Adrenal gland (tissue), 12 donors: ENCODE data around the gene EID1. TPM values are rescaled to one million over a fixed set of nuclear protein-coding genes. Genes with fewer than 3 reads are reported as not detected.

ENCODE experiments used
- DNase-seq, 7 donors: peaks; one replicate each; pipeline ENCODE4 v3.0.0-alpha.2; 2019 to 2020
- H3K27ac ChIP-seq, 5 donors: fragments of 200-600 bp; sonication (generic) in 4 of 5; 1 replicate in 3 of 5; 2 replicates in 2 of 5; pipeline versions ENCODE4 v1.5.1 to v1.8.0; 2016 to 2020; ENCODE audit warnings: mild to moderate bottlenecking in 1 of 5
- H3K27me3 ChIP-seq: fragments of 200-600 bp; 2 replicates; pipeline ENCODE4 v1.8.0; 2021
- H3K36me3 ChIP-seq, 2 donors: fragments of 200-600 bp; replicated peaks in 1 of 2; 1 replicate in 1 of 2; 2 replicates in 1 of 2; pipeline versions ENCODE4 v1.5.1 to v1.8.0; 2018 to 2022
- H3K4me1 ChIP-seq, 2 donors: fragments of 200-600 bp; replicated peaks in 1 of 2; 1 replicate in 1 of 2; 2 replicates in 1 of 2; pipeline versions ENCODE4 v1.5.1 to v1.8.0; 2018 to 2021
- H3K4me3 ChIP-seq, 4 donors: fragments of 200-600 bp; sonication (generic) in 3 of 4; one replicate each; pipeline ENCODE4 v1.5.1; 2016 to 2018
- H3K9me3 ChIP-seq, 3 donors: fragments of 200-600 bp; sonication (generic) in 1 of 3; replicated peaks in 1 of 3; 1 replicate in 2 of 3; 2 replicates in 1 of 3; pipeline versions ENCODE4 v1.5.1 to v1.8.0; 2016 to 2021
- POLR2A ChIP-seq, 2 donors: fragments of 450-650 bp; IDR thresholded peaks; one replicate each; pipeline ENCODE4 v1.6.1; 2017; ENCODE audit warnings: antibody characterized with exemption in 2 of 2, mild to moderate bottlenecking in 2 of 2, moderate library complexity in 1 of 2
- WGBS, 4 donors: extraction: QIAGEN DNeasy Blood & Tissue Kit in 2 of 4; methylation state at CpG; one replicate each; pipeline versions ENCODE4 v1.1.5 to v1.1.7; 2013 to 2017; 5-methylcytosine and 5-hydroxymethylcytosine counted together
- intact Hi-C, 2 donors: fragments of 100-400 bp; cut with DNase I; formaldehyde crosslinking; loops; one replicate each; pipeline versions ENCODE4 v1.14.1 to v1.15.0; 2022 to 2023
- polyA plus RNA-seq, 3 donors: library from polyadenylated mRNA; stranded (reverse); fragments of 200-250 nt in 2 of 3; fragments of 350-450 nt in 1 of 3; fragmentation: Illumina TruSeq in 1 of 3; extraction: RNeasy Lipid Tissue Mini Kit (QIAGEN cat#74804) in 1 of 3; gene quantifications; one replicate each; pipeline ENCODE4 v1.2.3, GENCODE V29; 2013 to 2014
- total RNA-seq, 9 donors: library from RNA; depleted of rRNA in 4 of 9; stranded (reverse); fragments of >200 nt in 4 of 9; fragments of 120-200 nt in 1 of 9; fragmentation: NEBNext Ultra II Directional in 1 of 9; extraction: Animal tissue kit (Norgen Biotek cat#: 25700) in 1 of 9; gene quantifications; one replicate each; pipeline versions ENCODE4 v1.1.0 to v1.2.4, GENCODE V29; 2013 to 2023
- TF ChIP-seq, protein P1 (sequence below), 6 experiments: fragments of 450-650 bp in 4 of 6; fragments of 200-600 bp in 2 of 6; sonication (generic) in 1 of 6; IDR thresholded peaks; 1 replicate in 5 of 6; 2 replicates in 1 of 6; pipeline versions ENCODE4 v1.5.1 to v1.8.0; 2016 to 2021; ENCODE audit warnings: antibody characterized with exemption in 6 of 6, mild to moderate bottlenecking in 2 of 6, moderate library complexity in 1 of 6
- donor health status: healthy with polysubstance abuse.
- donor health status: Bipolar disorder and iron deficiency.
- donor health status: DM: yes; HTN: yes; CAD: no.
- donor health status: DM: no; HTN: no; CAD: no.
- donor health status: DM: no; HTN: no; CAD: no.
- donor health status: DM: yes; HTN: yes; CAD: no.

Gene EID1
- total and polyA plus RNA-seq, 12 donors: 148 to 666 (median 245) TPM

GRCh38 chr15:48862705-48863104 is 15.2 kb upstream of the EID1 start:
- no peaks in the 10 kb centered on the region for H3K36me3 ChIP-seq
- H3K9me3 ChIP-seq: no peaks in the 10 kb centered on the region
- H3K4me1 ChIP-seq: peaks cover 0 to 5% of the 10 kb centered on the region in 2 donors
- intact Hi-C loops: loop anchor here (5.0 to 10.0 kb wide), 4 partner anchors 102 to 1280 kb away; partner anchors contain the start of genes FGF7 (in 1 of the 2) and SHC4 (in 1 of the 2)
- H3K4me3 ChIP-seq: no peak overlapping the region
- no peaks in the 10 kb centered on the region for H3K27me3 ChIP-seq
- H3K27ac ChIP-seq: no peak overlapping the region
- 78 to 95% (median 93%) methylated on average over 1 of the region's 1 CpG for WGBS, 4 donors
- DNase-seq: no peak
- TF ChIP-seq, protein P1, sequence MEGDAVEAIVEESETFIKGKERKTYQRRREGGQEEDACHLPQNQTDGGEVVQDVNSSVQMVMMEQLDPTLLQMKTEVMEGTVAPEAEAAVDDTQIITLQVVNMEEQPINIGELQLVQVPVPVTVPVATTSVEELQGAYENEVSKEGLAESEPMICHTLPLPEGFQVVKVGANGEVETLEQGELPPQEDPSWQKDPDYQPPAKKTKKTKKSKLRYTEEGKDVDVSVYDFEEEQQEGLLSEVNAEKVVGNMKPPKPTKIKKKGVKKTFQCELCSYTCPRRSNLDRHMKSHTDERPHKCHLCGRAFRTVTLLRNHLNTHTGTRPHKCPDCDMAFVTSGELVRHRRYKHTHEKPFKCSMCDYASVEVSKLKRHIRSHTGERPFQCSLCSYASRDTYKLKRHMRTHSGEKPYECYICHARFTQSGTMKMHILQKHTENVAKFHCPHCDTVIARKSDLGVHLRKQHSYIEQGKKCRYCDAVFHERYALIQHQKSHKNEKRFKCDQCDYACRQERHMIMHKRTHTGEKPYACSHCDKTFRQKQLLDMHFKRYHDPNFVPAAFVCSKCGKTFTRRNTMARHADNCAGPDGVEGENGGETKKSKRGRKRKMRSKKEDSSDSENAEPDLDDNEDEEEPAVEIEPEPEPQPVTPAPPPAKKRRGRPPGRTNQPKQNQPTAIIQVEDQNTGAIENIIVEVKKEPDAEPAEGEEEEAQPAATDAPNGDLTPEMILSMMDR (IDR thresholded peaks at IDR 0.05): no peak
- TF ChIP-seq POLR2A (IDR thresholded peaks at IDR 0.05): no peak

- H3K4me1 ChIP-seq: peaks cover 0 to 14% of the 10 kb centered on the region in 2 donors
- TF ChIP-seq, protein P1 (IDR thresholded peaks at IDR 0.05): no peak
- TF ChIP-seq POLR2A (IDR thresholded peaks at IDR 0.05): no peak
- no peaks in the 10 kb centered on the region for H3K36me3 ChIP-seq
- intact Hi-C loops: loop anchor here (5.0 to 10.0 kb wide), 4 partner anchors 99 to 559 kb away; partner anchors contain the start of genes FGF7 (in 1 of the 2) and SHC4 (in 1 of the 2)
- WGBS, 4 donors: 54 to 73% (median 60%) methylated on average over 3 of the region's 3 CpGs
- no peaks in the 10 kb centered on the region for H3K9me3 ChIP-seq
- H3K27ac ChIP-seq: no peak overlapping the region
- no peaks in the 10 kb centered on the region for H3K27me3 ChIP-seq
- no peak for DNase-seq
- H3K4me3 ChIP-seq: no peak overlapping the region
Measured at GRCh38 chr15:48865370-48866079, 12.4 kb upstream of the EID1 start.

- peaks cover 0 to 14% of the 10 kb centered on the region in 2 donors for H3K4me1 ChIP-seq
- H3K36me3 ChIP-seq: no peaks in the 10 kb centered on the region
- no peak for TF ChIP-seq POLR2A (IDR thresholded peaks at IDR 0.05)
- TF ChIP-seq, protein P1 (IDR thresholded peaks at IDR 0.05): no peak
- DNase-seq: no peak
- H3K27me3 ChIP-seq: no peaks in the 10 kb centered on the region
- no peak overlapping the region for H3K4me3 ChIP-seq
- H3K9me3 ChIP-seq: no peaks in the 10 kb centered on the region
- no peak overlapping the region for H3K27ac ChIP-seq
- intact Hi-C loops: loop anchor here (5.0 to 10.0 kb wide), 4 partner anchors 99 to 559 kb away; partner anchors contain the start of genes FGF7 (in 1 of the 2) and SHC4 (in 1 of the 2)
- WGBS, 4 donors: 49 to 64% (median 57%) methylated on average over 2 of the region's 2 CpGs
Measured at GRCh38 chr15:48866141-48866563, 11.8 kb upstream of the EID1 start.

- H3K36me3 ChIP-seq: no peaks in the 10 kb centered on the region
- no peak overlapping the region for H3K4me3 ChIP-seq
- H3K9me3 ChIP-seq: no peaks in the 10 kb centered on the region
- intact Hi-C loops: loop anchor here (5.0 to 10.0 kb wide), 4 partner anchors 97 to 557 kb away; partner anchors contain the start of genes FGF7 (in 1 of the 2) and SHC4 (in 1 of the 2)
- H3K4me1 ChIP-seq: peaks cover 0 to 14% of the 10 kb centered on the region in 2 donors
- H3K27me3 ChIP-seq: no peaks in the 10 kb centered on the region
- TF ChIP-seq, protein P1 (IDR thresholded peaks at IDR 0.05): no peak
- no peak for TF ChIP-seq POLR2A (IDR thresholded peaks at IDR 0.05)
- H3K27ac ChIP-seq: no peak overlapping the region
- no peak for DNase-seq
Measured at GRCh38 chr15:48868023-48868422, 9.9 kb upstream of the EID1 start.
